ENCODE results near the gene PAPOLA. TPM values are rescaled to one million over a fixed set of nuclear protein-coding genes. Genes with fewer than 3 reads are reported as not detected.

Gene PAPOLA
- total RNA-seq, 1 donor from 2014 or later, result 255 TPM

GRCh38 chr14:96599076-96599475, 96.9 kb downstream of the PAPOLA start:
- no peak for TF ChIP-seq CTCF (IDR thresholded peaks at IDR 0.05)
- no peak overlapping the region for H3K4me3 Mint-ChIP-seq
- peaks cover 2% of the 10 kb centered on the region for H3K9me3 Mint-ChIP-seq
- peaks cover 18% of the 10 kb centered on the region for H3K27me3 Mint-ChIP-seq
- no peaks in the 10 kb centered on the region for H3K36me3 Mint-ChIP-seq (ENCODE audit: low read depth)
- ATAC-seq (ENCODE audit: low read depth) (no peak), DNase-seq (no peak)
- no peaks in the 10 kb centered on the region for H3K4me1 Mint-ChIP-seq
- ChIA-PET POLR2A (no interaction called here), CTCF (no interaction called here)
- H3K27ac Mint-ChIP-seq, result no peak overlapping the region
- intact Hi-C loops (cut with micrococcal nuclease), result no loop called here

- Mint-ChIP-seq H3K27ac (no peak overlapping the region), H3K9me3 (peaks cover 2% of the 10 kb centered on the region), H3K27me3 (peaks cover 18% of the 10 kb centered on the region), H3K4me3 (no peak overlapping the region), H3K4me1 (no peaks in the 10 kb centered on the region), H3K36me3 (ENCODE audit: low read depth) (no peaks in the 10 kb centered on the region)
- ChIA-PET CTCF (no interaction called here), POLR2A (no interaction called here)
- ATAC-seq (ENCODE audit: low read depth) (no peak), DNase-seq (no peak)
- intact Hi-C loops (cut with micrococcal nuclease), result no loop called here
- TF ChIP-seq CTCF (IDR thresholded peaks at IDR 0.05), result no peak
Measured at GRCh38 chr14:96602186-96602585, 100.0 kb downstream of the PAPOLA start.

- Mint-ChIP-seq H3K36me3 (ENCODE audit: low read depth) (no peaks in the 10 kb centered on the region), H3K27me3 (peaks cover 18% of the 10 kb centered on the region), H3K4me1 (no peaks in the 10 kb centered on the region), H3K27ac (no peak overlapping the region), H3K9me3 (peaks cover 2% of the 10 kb centered on the region), H3K4me3 (no peak overlapping the region)
- no peak for DNase-seq
- intact Hi-C loops (cut with micrococcal nuclease), result no loop called here
- ATAC-seq (ENCODE audit: low read depth), result no peak
- POLR2A ChIA-PET, result no interaction called here
- CTCF ChIA-PET, result no interaction called here
- no peak for TF ChIP-seq CTCF (IDR thresholded peaks at IDR 0.05)
Measured at GRCh38 chr14:96603350-96604255, 101.4 kb downstream of the PAPOLA start.

- CTCF ChIA-PET, result no interaction called here
- DNase-seq, result no peak
- TF ChIP-seq CTCF (IDR thresholded peaks at IDR 0.05), result no peak
- ATAC-seq (ENCODE audit: low read depth), result no peak
- no peak overlapping the region for H3K4me3 Mint-ChIP-seq
- no peak overlapping the region for H3K27ac Mint-ChIP-seq
- no peaks in the 10 kb centered on the region for H3K9me3 Mint-ChIP-seq
- no peaks in the 10 kb centered on the region for H3K4me1 Mint-ChIP-seq
- no peaks in the 10 kb centered on the region for H3K36me3 Mint-ChIP-seq (ENCODE audit: low read depth)
- POLR2A ChIA-PET, result no interaction called here
- H3K27me3 Mint-ChIP-seq, result peaks cover 6% of the 10 kb centered on the region
- intact Hi-C loops (cut with micrococcal nuclease), result no loop called here
Measured at GRCh38 chr14:96614481-96614881, 112.3 kb downstream of the PAPOLA start.

GRCh38 chr14:96616161-96616721, 114.1 kb downstream of the PAPOLA start:
- no peak overlapping the region for H3K4me3 Mint-ChIP-seq
- no peak for TF ChIP-seq CTCF (IDR thresholded peaks at IDR 0.05)
- DNase-seq (no peak), ATAC-seq (ENCODE audit: low read depth) (no peak)
- no peaks in the 10 kb centered on the region for H3K4me1 Mint-ChIP-seq
- H3K36me3 Mint-ChIP-seq (ENCODE audit: low read depth), result no peaks in the 10 kb centered on the region
- intact Hi-C loops (cut with micrococcal nuclease), result no loop called here
- POLR2A ChIA-PET, result no interaction called here
- no peak overlapping the region for H3K27ac Mint-ChIP-seq
- no peaks in the 10 kb centered on the region for H3K9me3 Mint-ChIP-seq
- peaks cover 6% of the 10 kb centered on the region for H3K27me3 Mint-ChIP-seq
- CTCF ChIA-PET, result no interaction called here

Other genes with a start within 250 kb of the PAPOLA start
- gene BDKRB1, start 246.2 kb upstream of the PAPOLA start, total RNA-seq, result not detected in 2 replicates
- gene ATG2B, start 139.0 kb upstream of the PAPOLA start, total RNA-seq, result 19.4 and 21.0 TPM in 2 replicates
- gene GSKIP, start 138.9 kb upstream of the PAPOLA start, total RNA-seq, result 11.4 and 15.3 TPM in 2 replicates
- gene AK7, start 110.3 kb upstream of the PAPOLA start, total RNA-seq, result 0.51 and 1.2 TPM in 2 replicates